ENCODE results near the gene CASP2. TPM values are rescaled to one million over a fixed set of nuclear protein-coding genes. Genes with fewer than 3 reads are reported as not detected.

The CASP2 gene
- total and polyA plus RNA-seq, 10 of the 15 experiments (the other 5 are each of a cell fraction or from before 2014, with no cell fraction given) = 12.1 to 60.4 (median 26.2) TPM

- TF ChIP-seq E4F1 (IDR thresholded peaks at IDR 0.05; ENCODE audit: borderline replicate concordance, partially characterized antibody) = no peak
- no peak for TF ChIP-seq TBL1XR1 (IDR thresholded peaks at IDR 0.05; ENCODE audit: low read depth, low read length)
- TF ChIP-seq, protein P1, sequence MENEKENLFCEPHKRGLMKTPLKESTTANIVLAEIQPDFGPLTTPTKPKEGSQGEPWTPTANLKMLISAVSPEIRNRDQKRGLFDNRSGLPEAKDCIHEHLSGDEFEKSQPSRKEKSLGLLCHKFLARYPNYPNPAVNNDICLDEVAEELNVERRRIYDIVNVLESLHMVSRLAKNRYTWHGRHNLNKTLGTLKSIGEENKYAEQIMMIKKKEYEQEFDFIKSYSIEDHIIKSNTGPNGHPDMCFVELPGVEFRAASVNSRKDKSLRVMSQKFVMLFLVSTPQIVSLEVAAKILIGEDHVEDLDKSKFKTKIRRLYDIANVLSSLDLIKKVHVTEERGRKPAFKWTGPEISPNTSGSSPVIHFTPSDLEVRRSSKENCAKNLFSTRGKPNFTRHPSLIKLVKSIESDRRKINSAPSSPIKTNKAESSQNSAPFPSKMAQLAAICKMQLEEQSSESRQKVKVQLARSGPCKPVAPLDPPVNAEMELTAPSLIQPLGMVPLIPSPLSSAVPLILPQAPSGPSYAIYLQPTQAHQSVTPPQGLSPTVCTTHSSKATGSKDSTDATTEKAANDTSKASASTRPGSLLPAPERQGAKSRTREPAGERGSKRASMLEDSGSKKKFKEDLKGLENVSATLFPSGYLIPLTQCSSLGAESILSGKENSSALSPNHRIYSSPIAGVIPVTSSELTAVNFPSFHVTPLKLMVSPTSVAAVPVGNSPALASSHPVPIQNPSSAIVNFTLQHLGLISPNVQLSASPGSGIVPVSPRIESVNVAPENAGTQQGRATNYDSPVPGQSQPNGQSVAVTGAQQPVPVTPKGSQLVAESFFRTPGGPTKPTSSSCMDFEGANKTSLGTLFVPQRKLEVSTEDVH (IDR thresholded peaks at IDR 0.05; ENCODE audit: low read depth, partially characterized antibody) = no peak
- TF ChIP-seq IKZF1 (conservative IDR thresholded peaks at IDR 0.05) = no peak
- no peak for TF ChIP-seq SIN3A (IDR thresholded peaks at IDR 0.05; ENCODE audit: low read depth, low read length)
- no peak for TF ChIP-seq ZNF622 (IDR thresholded peaks at IDR 0.05)
- no peak for TF ChIP-seq EZH2 (IDR thresholded peaks at IDR 0.05; ENCODE audit: borderline replicate concordance, control insufficient read depth, low read depth, low read length)
- TF ChIP-seq RELB (IDR thresholded peaks at IDR 0.05; ENCODE audit: low read depth) = no peak
- no peak for TF ChIP-seq ATF2 (IDR thresholded peaks at IDR 0.05; ENCODE audit: low read length)
- no peak for TF ChIP-seq BRCA1 (IDR thresholded peaks at IDR 0.05; ENCODE audit: low read depth, low read length)
- no peak for TF ChIP-seq NR2C2 (IDR thresholded peaks at IDR 0.05; ENCODE audit: borderline replicate concordance, control insufficient read depth, insufficient read length, low read depth)
- no peak for TF ChIP-seq RAD21 (IDR thresholded peaks at IDR 0.05; ENCODE audit: insufficient read depth, low read depth, low read length)
- TF ChIP-seq SP1 (IDR thresholded peaks at IDR 0.05; ENCODE audit: low read depth, low read length) = no peak
- no peak for TF ChIP-seq HDAC6 (IDR thresholded peaks at IDR 0.05; ENCODE audit: unreplicated experiment)
- no peak for TF ChIP-seq STAT3 (IDR thresholded peaks at IDR 0.05; ENCODE audit: low read depth, low read length)
Observed at GRCh38 chr7:143308632-143309031, 20.5 kb downstream of the CASP2 start (continued).
